HepG2 (cell line): ENCODE results near the gene SLC39A1. TPM values are rescaled to one million over a fixed set of nuclear protein-coding genes. Genes with fewer than 3 reads are reported as not detected.

Experiments used
- ARHGAP35 ChIP-seq: sonication (generic); formaldehyde crosslinking; IDR thresholded peaks from 2 replicates; pipeline ENCODE4 v1.9.0; 2022; ENCODE audit warnings: mild to moderate bottlenecking, inconsistent platforms, moderate library complexity, missing genetic modification reagents, borderline replicate concordance
- ASH2L ChIP-seq: fragments of 300-600, 200-600 bp; sonication (generic); IDR thresholded peaks from 2 replicates; pipeline ENCODE4 v1.7.0; 2017; ENCODE audit warnings: low read depth, mild to moderate bottlenecking, moderate library complexity, mixed read lengths, low read length; ENCODE audit not compliant: insufficient read length
- ATF7 ChIP-seq, 2 experiments: fragments of 450-650 bp in 1 of 2; sonication (generic) in 1 of 2; formaldehyde crosslinking in 1 of 2; IDR thresholded peaks; 2 replicates each; pipeline versions ENCODE4 v1.4.0 to v1.6.1; 2016 to 2020; ENCODE audit warnings: antibody characterized with exemption in 1 of 2, mild to moderate bottlenecking in 1 of 2, missing genetic modification reagents in 1 of 2
- FOXP1 ChIP-seq, 2 experiments: fragments of 450-650 bp in 1 of 2; IDR thresholded peaks; 2 replicates each; pipeline ENCODE4 v1.6.1; 2017 to 2018; ENCODE audit warnings: antibody characterized with exemption in 1 of 2
- HES4 ChIP-seq: sonication (generic); formaldehyde crosslinking; IDR thresholded peaks from 2 replicates; pipeline ENCODE4 v1.9.0; 2021; ENCODE audit warnings: mild to moderate bottlenecking, missing genetic modification reagents, borderline replicate concordance
- SMARCE1 ChIP-seq: fragments of 450-650 bp; IDR thresholded peaks from 2 replicates; pipeline ENCODE4 v1.6.1; 2017; ENCODE audit warnings: borderline replicate concordance
- SPEN ChIP-seq: sonication (generic); formaldehyde crosslinking; IDR thresholded peaks from 2 replicates; pipeline ENCODE4 v1.5.1; 2020; ENCODE audit warnings: low read depth, mild to moderate bottlenecking, missing genetic modification reagents
- U2AF1 ChIP-seq: fragments of 200-400 bp; formaldehyde crosslinking; optimal IDR thresholded peaks from 2 replicates; pipeline ENCODE3; 2017; ENCODE audit warnings: mild to moderate bottlenecking, low read depth, low read length
- ZBTB21 ChIP-seq: sonication (generic); formaldehyde crosslinking; IDR thresholded peaks from 2 replicates; pipeline ENCODE4 v1.4.0; 2020; ENCODE audit warnings: missing genetic modification reagents
- ZFP36 ChIP-seq: fragments of 150-350 bp; IDR thresholded peaks from 2 replicates; pipeline ENCODE4 v1.6.1; 2018; ENCODE audit warnings: borderline replicate concordance, low read length, low read depth; ENCODE audit not compliant: partially characterized antibody
- ZFYVE20 ChIP-seq: sonication (generic); formaldehyde crosslinking; IDR thresholded peaks from 2 replicates; pipeline ENCODE4 v1.8.0; 2023; ENCODE audit warnings: low read depth, mild to moderate bottlenecking, moderate library complexity, missing genetic modification reagents, borderline replicate concordance
- ZNF407 ChIP-seq: sonication (generic); formaldehyde crosslinking; IDR thresholded peaks from one replicate; pipeline ENCODE4 v1.5.1; 2020; ENCODE audit warnings: mild to moderate bottlenecking, missing genetic modification reagents; ENCODE audit errors: not compliant biosample characterization
- ZNF484 ChIP-seq: sonication (generic); formaldehyde crosslinking; IDR thresholded peaks from 2 replicates; pipeline ENCODE4 v1.5.1; 2020; ENCODE audit warnings: mild to moderate bottlenecking, low read depth, missing genetic modification reagents, borderline replicate concordance
- ZNF530 ChIP-seq: sonication (generic); formaldehyde crosslinking; IDR thresholded peaks from 2 replicates; pipeline ENCODE4 v1.5.0; 2020; ENCODE audit warnings: low read depth, mild to moderate bottlenecking, missing genetic modification reagents
- ZNF552 ChIP-seq: sonication (generic); formaldehyde crosslinking; IDR thresholded peaks from 2 replicates; pipeline ENCODE4 v1.9.0; 2022; ENCODE audit warnings: missing genetic modification reagents, mild to moderate bottlenecking, borderline replicate concordance
- ZNF672 ChIP-seq: sonication (generic); formaldehyde crosslinking; IDR thresholded peaks from 2 replicates; pipeline ENCODE4 v1.8.1; 2022; ENCODE audit warnings: missing genetic modification reagents
- polyA plus RNA-seq, 8 experiments: library from polyadenylated mRNA; depleted of rRNA in 3 of 8; stranded (reverse) in 7 of 8; unstranded in 1 of 8; fragments of >200 nt; fragmentation: Illumina TruSeq in 4 of 8; extraction: Trizol in 4 of 8; gene quantifications; 2 replicates each; pipeline versions ENCODE4 v1.2.1 to v1.2.3, GENCODE V29; 2011 to 2016; ENCODE audit warnings: low read depth in 4 of 8, missing spikeins in 1 of 8, mixed read lengths in 1 of 8; ENCODE audit not compliant: insufficient read depth in 1 of 8
- total RNA-seq, 5 experiments: library from RNA; depleted of rRNA; stranded (reverse); fragments of >200 nt; fragmentation: Illumina TruSeq; extraction: Trizol; gene quantifications; 2 replicates each; pipeline ENCODE4 v1.2.3, GENCODE V29; 2016; ENCODE audit warnings: low read depth in 1 of 5
- TF ChIP-seq, protein P1 (sequence below): IDR thresholded peaks from 2 replicates; pipeline ENCODE4 v1.6.1; 2016; ENCODE audit warnings: missing biosample characterization, missing genetic modification reagents, low read depth

Gene SLC39A1
- total and polyA plus RNA-seq, 2 of the 13 experiments (the other 11 are each of a cell fraction or from before 2014, with no cell fraction given), result 71.2 to 78.4 TPM

GRCh38 chr1:153967107-153967999 lies 4.0 kb upstream of the SLC39A1 start, which contains the start of gene CREB3L4 (continued):
- TF ChIP-seq SMARCE1 (no peak), ZFYVE20 (CRISPR knock-in tag) (0 out of 2 replicates have a peak, but pooled peaks have one; percentile 71), U2AF1 (no peak), ZNF407 (peak; percentile 81), ZNF672 (CRISPR knock-in tag) (no peak), FOXP1 (IDR thresholded peaks at IDR 0.05) (no peak), FOXP1 (CRISPR knock-in tag; IDR thresholded peaks at IDR 0.05) (peak; percentile 14; the same call in 1 of the 2 replicates), ZNF484 (CRISPR knock-in tag) (no peak), ATF7 (IDR thresholded peaks at IDR 0.05) (no peak), ATF7 (CRISPR knock-in tag; IDR thresholded peaks at IDR 0.05) (peak; percentile 42; the same call in 1 of the 2 replicates), HES4 (CRISPR knock-in tag) (peak; percentile 77; the same call in 1 of the 2 replicates), ASH2L (peak; percentile 81), ZBTB21 (no peak), ARHGAP35 (0 out of 2 replicates have a peak, but pooled peaks have one; percentile 66), ZFP36 (no peak), ZNF530 (no peak), SPEN (CRISPR knock-in tag) (peak; percentile 71), ZNF552 (CRISPR knock-in tag) (no peak)
- TF ChIP-seq, protein P1, sequence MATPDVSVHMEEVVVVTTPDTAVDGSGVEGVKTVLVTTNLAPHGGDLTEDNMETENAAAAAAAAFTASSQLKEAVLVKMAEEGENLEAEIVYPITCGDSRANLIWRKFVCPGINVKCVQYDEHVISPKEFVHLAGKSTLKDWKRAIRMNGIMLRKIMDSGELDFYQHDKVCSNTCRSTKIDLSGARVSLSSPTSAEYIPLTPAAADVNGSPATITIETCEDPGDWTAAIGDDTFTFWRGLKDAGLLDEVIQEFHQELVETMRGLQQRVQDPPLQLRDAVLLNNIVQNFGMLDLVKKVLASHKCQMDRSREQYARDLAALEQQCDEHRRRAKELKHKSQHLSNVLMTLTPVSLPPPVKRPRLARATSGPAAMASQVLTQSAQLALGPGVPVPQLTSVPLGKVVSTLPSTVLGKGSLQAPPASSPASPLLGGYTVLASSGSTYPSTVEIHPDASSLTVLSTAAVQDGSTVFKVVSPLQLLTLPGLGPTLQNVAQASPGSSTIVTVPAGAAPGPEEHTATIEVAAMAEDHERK (CRISPR knock-in tag), result no peak
